Neural progenitor cell (in vitro differentiated cells): ENCODE measurements around the gene UAP1. TPM values are rescaled to one million over a fixed set of nuclear protein-coding genes. Genes with fewer than 3 reads are reported as not detected.

Experiments used
- DNase-seq: peaks from one replicate; pipeline ENCODE4 v3.0.0-alpha.2; 2016; ENCODE audit warnings: low spot score
- H2AFZ ChIP-seq: fragments of 200-600 bp; sonication (generic); replicated peaks from 2 replicates; pipeline ENCODE4 v1.6.1; 2016; ENCODE audit warnings: antibody characterized with exemption
- H3F3A ChIP-seq: fragments of 200-600 bp; sonication (generic); 2 replicates; pipeline ENCODE4 v1.6.1; 2016; ENCODE audit warnings: antibody characterized with exemption, low read depth
- H3K27ac ChIP-seq: fragments of 200-600 bp; sonication (generic); 2 replicates; pipeline ENCODE4 v1.5.1; 2016; ENCODE audit warnings: mild to moderate bottlenecking
- H3K27me3 ChIP-seq: fragments of 200-600 bp; sonication (generic); 2 replicates; pipeline ENCODE4 v1.6.1; 2016; ENCODE audit warnings: mild to moderate bottlenecking, moderate library complexity
- H3K36me3 ChIP-seq: fragments of 200-600 bp; sonication (generic); 2 replicates; pipeline ENCODE4 v1.5.1; 2016
- H3K4me1 ChIP-seq: fragments of 200-600 bp; sonication (generic); 2 replicates; pipeline ENCODE4 v1.6.1; 2016; ENCODE audit warnings: mixed run types
- H3K4me2 ChIP-seq: fragments of 200-600 bp; sonication (generic); 2 replicates; pipeline ENCODE4 v1.6.1; 2016
- H3K4me3 ChIP-seq: fragments of 200-600 bp; sonication (generic); 2 replicates; pipeline ENCODE4 v1.5.1; 2016
- H3K79me2 ChIP-seq: fragments of 200-600 bp; sonication (generic); 2 replicates; pipeline ENCODE4 v1.6.1; 2016; ENCODE audit warnings: low read depth
- H3K9ac ChIP-seq: fragments of 200-600 bp; sonication (generic); 2 replicates; pipeline ENCODE4 v1.6.1; 2016
- H3K9me3 ChIP-seq: fragments of 200-600 bp; sonication (generic); 2 replicates; pipeline ENCODE4 v1.5.1; 2016; ENCODE audit warnings: low read depth
- H4K20me1 ChIP-seq: fragments of 200-600 bp; sonication (generic); 2 replicates; pipeline ENCODE4 v1.6.1; 2016; ENCODE audit warnings: low read depth
- H3K27ac Mint-ChIP-seq: 3 replicates; pipeline ENCODE4 v1.8.0; 2021; ENCODE audit warnings: mixed read lengths
- H3K27me3 Mint-ChIP-seq: 2 replicates; pipeline ENCODE4 v1.8.0; 2022; ENCODE audit warnings: low read depth, mild to moderate bottlenecking, inconsistent platforms, moderate library complexity, mixed read lengths; ENCODE audit not compliant: insufficient read depth
- H3K36me3 Mint-ChIP-seq: 3 replicates; pipeline ENCODE4 v1.8.0; 2021; ENCODE audit warnings: mixed read lengths
- H3K4me1 Mint-ChIP-seq: 3 replicates; pipeline ENCODE4 v1.8.0; 2021; ENCODE audit warnings: mixed read lengths
- H3K4me3 Mint-ChIP-seq: 3 replicates; pipeline ENCODE4 v1.8.0; 2021; ENCODE audit warnings: mild to moderate bottlenecking, moderate library complexity, mixed read lengths
- H3K9me3 Mint-ChIP-seq: 3 replicates; pipeline ENCODE4 v1.8.0; 2020; ENCODE audit warnings: mixed read lengths
- EZH2 ChIP-seq: fragments of 200-600 bp; sonication (generic); IDR thresholded peaks from 2 replicates; pipeline ENCODE4 v1.6.1; 2017; ENCODE audit warnings: antibody characterized with exemption, mild to moderate bottlenecking, moderate library complexity
- EZH2phosphoT487 ChIP-seq: fragments of 200-600 bp; sonication (generic); IDR thresholded peaks from 2 replicates; pipeline ENCODE4 v1.6.1; 2017; ENCODE audit warnings: antibody characterized with exemption
- total RNA-seq: library from RNA; depleted of rRNA; stranded (reverse); fragments of >200 nt; gene quantifications from 2 replicates; pipeline ENCODE4 v1.2.3, GENCODE V29; 2015; ENCODE audit warnings: low replicate concordance
- TF ChIP-seq, protein P1 (sequence below): fragments of 200-600 bp; sonication (generic); IDR thresholded peaks from 2 replicates; pipeline ENCODE4 v1.5.1; 2017; ENCODE audit warnings: antibody characterized with exemption, mild to moderate bottlenecking

Gene UAP1
- total RNA-seq, 1 donor from 2014 or later = 57.1 TPM

- H3K79me2 ChIP-seq = no peaks in the 10 kb centered on the region
- DNase-seq = no peak
- no peak overlapping the region for H3K4me3 ChIP-seq
- no peak for TF ChIP-seq EZH2
- TF ChIP-seq, protein P1, sequence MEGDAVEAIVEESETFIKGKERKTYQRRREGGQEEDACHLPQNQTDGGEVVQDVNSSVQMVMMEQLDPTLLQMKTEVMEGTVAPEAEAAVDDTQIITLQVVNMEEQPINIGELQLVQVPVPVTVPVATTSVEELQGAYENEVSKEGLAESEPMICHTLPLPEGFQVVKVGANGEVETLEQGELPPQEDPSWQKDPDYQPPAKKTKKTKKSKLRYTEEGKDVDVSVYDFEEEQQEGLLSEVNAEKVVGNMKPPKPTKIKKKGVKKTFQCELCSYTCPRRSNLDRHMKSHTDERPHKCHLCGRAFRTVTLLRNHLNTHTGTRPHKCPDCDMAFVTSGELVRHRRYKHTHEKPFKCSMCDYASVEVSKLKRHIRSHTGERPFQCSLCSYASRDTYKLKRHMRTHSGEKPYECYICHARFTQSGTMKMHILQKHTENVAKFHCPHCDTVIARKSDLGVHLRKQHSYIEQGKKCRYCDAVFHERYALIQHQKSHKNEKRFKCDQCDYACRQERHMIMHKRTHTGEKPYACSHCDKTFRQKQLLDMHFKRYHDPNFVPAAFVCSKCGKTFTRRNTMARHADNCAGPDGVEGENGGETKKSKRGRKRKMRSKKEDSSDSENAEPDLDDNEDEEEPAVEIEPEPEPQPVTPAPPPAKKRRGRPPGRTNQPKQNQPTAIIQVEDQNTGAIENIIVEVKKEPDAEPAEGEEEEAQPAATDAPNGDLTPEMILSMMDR = no peak
- H4K20me1 ChIP-seq = no peaks in the 10 kb centered on the region
- H3K27me3 Mint-ChIP-seq = no peaks in the 10 kb centered on the region
- H3K27me3 ChIP-seq = no peaks in the 10 kb centered on the region
- no peaks in the 10 kb centered on the region for H3K9me3 Mint-ChIP-seq
- no peak overlapping the region for H3K27ac ChIP-seq
- no peaks in the 10 kb centered on the region for H3K36me3 ChIP-seq
- H3F3A ChIP-seq = no peaks in the 10 kb centered on the region
- no peaks in the 10 kb centered on the region for H3K9me3 ChIP-seq
- H3K4me2 ChIP-seq = no peak overlapping the region
- H3K9ac ChIP-seq = no peak overlapping the region
- H2AFZ ChIP-seq = no peak overlapping the region
- H3K36me3 Mint-ChIP-seq = peaks cover 21% of the 10 kb centered on the region
- H3K4me1 Mint-ChIP-seq = no peaks in the 10 kb centered on the region
- no peaks in the 10 kb centered on the region for H3K4me1 ChIP-seq
- no peak overlapping the region for H3K27ac Mint-ChIP-seq
- no peak overlapping the region for H3K4me3 Mint-ChIP-seq
Observed at GRCh38 chr1:162587761-162588260, 26.3 kb downstream of the UAP1 start.

- no peak for DNase-seq
- Histone ChIP-seq H3K27ac (no peak overlapping the region), H4K20me1 (no peaks in the 10 kb centered on the region), H3K36me3 (no peaks in the 10 kb centered on the region), H3F3A (no peaks in the 10 kb centered on the region), H3K4me3 (no peak overlapping the region), H3K9me3 (no peaks in the 10 kb centered on the region), H3K79me2 (no peaks in the 10 kb centered on the region), H3K9ac (no peak overlapping the region), H3K4me2 (no peak overlapping the region), H3K27me3 (no peaks in the 10 kb centered on the region), H2AFZ (no peak overlapping the region), H3K4me1 (no peaks in the 10 kb centered on the region)
- Mint-ChIP-seq H3K36me3 (peaks cover 20% of the 10 kb centered on the region), H3K9me3 (no peaks in the 10 kb centered on the region), H3K27ac (no peak overlapping the region), H3K27me3 (no peaks in the 10 kb centered on the region), H3K4me1 (no peaks in the 10 kb centered on the region), H3K4me3 (no peak overlapping the region)
- TF ChIP-seq EZH2 (no peak), EZH2phosphoT487 (no peak)
- TF ChIP-seq, protein P1 = no peak
Observed at GRCh38 chr1:162590101-162590500, 28.6 kb downstream of the UAP1 start.

DNA sequence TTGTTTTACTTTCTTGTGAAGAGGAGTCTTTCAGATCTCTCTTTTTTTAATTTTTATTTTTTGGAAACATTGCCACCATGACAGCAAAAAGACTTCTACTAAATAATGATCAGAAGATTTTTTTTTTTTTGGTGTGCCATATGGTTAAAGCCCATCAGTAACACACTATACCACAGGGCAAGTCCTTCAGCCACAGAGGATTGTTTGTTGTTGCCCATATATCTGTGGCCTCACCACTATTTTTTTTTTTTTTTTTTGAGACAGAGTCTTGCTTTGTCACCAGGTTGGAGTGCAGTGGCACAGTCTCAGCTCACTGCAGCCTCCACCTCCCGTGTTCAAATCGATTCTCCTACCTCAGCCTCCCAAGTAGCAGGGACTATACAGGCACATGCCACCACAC, 29.2 kb downstream of the UAP1 start:
- Histone ChIP-seq H3K4me2 (no peak overlapping the region), H3K27me3 (no peaks in the 10 kb centered on the region), H2AFZ (no peak overlapping the region), H3K27ac (no peak overlapping the region), H3K36me3 (no peaks in the 10 kb centered on the region), H4K20me1 (no peaks in the 10 kb centered on the region), H3K79me2 (no peaks in the 10 kb centered on the region), H3F3A (no peaks in the 10 kb centered on the region), H3K4me3 (no peak overlapping the region), H3K9me3 (no peaks in the 10 kb centered on the region), H3K4me1 (no peaks in the 10 kb centered on the region), H3K9ac (no peak overlapping the region)
- Mint-ChIP-seq H3K36me3 (peaks cover 20% of the 10 kb centered on the region), H3K4me3 (no peak overlapping the region), H3K9me3 (no peaks in the 10 kb centered on the region), H3K27ac (no peak overlapping the region), H3K4me1 (no peaks in the 10 kb centered on the region), H3K27me3 (no peaks in the 10 kb centered on the region)
- TF ChIP-seq, protein P1 = no peak
- TF ChIP-seq EZH2phosphoT487 (no peak), EZH2 (no peak)
- DNase-seq = no peak
